DLD1 (cell line): ENCODE data around the gene BTBD9.

ENCODE experiments used
- in situ Hi-C: cut with HindIII; loops from 2 replicates; pipeline ENCODE4 v1.10.0; 2017; ENCODE audit warnings: low sequenced_read_pairs

Gene BTBD9

DNA sequence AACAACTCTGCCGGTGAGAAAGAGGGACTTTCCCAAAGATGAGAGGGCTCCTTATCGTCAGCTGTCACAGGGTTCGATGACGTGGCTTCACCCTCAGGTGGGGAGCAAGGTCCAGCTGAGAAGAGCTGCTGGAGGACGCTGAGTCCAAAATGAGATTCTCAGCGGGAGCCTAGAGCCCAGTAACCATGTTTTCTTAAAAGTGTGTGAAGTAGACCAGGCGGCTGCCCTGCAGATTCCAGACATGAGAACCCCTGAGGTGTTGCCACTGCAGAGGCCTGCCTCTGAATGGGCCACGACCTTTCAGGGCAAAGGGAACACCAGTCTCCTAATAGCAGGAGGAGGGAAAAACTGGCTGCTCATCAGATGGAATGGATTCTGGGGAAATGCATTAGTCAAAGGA, 375.1 kb downstream of the BTBD9 start:
- in situ Hi-C loops = no loop called here

DNA sequence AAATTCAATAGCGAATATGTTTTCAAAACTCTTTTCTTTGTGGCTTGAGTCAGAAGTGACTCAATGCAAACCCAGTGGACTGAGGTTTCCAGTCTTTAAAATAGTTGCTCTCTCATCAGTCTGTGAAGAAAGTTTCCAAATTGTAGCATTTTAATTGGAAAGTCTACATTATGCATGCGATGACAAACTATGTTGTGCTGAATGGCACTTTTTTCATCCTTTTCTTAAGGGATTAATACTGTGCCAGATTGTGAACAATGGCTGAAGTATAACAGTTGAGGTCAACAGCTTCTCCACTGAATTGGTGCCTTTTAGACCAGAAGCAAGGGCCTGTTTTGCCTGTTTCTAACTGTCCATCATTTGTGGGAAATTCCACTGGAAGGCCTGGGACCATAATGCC, 377.1 kb downstream of the BTBD9 start:
- in situ Hi-C loops = no loop called here

GRCh38 chr6:38262026-38262425, 377.7 kb downstream of the BTBD9 start:
- in situ Hi-C loops = no loop called here

DNA sequence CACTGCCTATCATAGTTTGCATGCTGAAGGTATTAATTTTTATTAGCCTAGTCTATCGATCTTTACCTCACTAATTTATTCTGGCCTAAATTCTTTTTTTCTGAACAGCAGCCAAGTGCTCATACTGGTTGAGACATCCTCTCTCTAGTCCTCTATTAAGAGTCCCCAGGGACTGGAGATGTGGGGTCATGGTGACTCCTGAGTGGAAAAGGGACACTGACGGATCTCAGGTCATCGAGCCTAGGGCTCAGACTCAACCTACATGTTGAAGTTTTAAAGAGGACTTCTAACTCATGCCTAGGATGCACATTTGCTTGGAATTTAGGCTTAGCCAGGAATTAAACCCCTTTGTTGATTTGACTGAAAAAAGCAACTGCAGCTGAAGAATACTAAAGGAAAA, 378.1 kb downstream of the BTBD9 start:
- in situ Hi-C loops = no loop called here

- in situ Hi-C loops = no loop called here
Measured at GRCh38 chr6:38259736-38260135, 380.0 kb downstream of the BTBD9 start.

DNA sequence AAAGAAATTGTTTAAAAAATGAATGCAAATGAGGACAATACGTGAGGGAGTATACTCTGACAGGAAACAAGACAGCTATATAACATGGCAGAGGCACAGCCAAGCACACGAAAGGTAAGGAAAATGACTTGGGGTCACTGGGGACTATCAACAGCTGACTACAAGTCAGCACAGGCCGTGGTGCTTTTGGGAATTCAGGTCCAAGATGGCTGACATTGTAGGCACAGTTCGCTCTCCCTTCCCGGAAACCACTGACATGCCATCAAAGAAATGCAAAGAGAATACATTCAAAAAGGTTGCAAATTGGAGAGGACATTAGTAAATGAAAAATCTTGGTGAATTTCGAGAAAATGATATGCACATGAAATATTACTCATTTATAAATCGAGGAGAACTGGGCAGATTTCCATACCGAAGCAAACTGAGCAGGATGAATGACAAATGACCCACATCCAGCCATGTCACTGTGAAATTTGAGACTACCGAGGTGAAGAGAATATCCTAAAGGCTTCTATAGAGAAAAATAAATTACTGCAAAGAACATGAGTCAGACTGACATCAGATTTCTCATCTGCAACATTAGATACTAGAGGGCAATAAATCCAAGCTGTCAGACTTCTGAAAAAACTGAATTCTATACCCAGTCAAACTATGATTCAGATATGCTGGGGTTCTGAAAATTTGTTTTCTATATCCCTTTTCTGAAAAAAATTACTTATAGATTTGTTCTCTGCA, 391.1 kb downstream of the BTBD9 start:
- in situ Hi-C loops = no loop called here

DNA sequence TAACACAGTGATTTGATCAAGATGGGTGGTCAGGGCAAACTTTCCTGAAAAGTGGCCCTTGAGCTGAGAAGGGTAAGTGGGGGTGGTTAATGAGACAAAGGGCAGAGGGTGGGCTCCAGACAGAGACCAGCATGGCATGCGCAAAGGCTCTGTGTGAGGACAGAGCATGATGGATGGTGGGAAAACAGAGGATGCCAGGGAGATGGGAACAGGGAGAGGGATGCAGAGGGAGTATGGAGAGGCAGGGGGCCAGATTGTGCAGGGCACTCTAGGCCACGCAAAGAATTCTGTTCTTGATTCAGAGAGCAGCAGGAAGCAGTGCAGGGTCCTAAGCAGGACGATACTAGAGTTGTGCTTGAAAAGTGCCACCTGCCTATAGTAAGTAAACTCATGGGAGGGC, 394.4 kb downstream of the BTBD9 start:
- in situ Hi-C loops = no loop called here

- in situ Hi-C loops = no loop called here
Measured at GRCh38 chr6:38244869-38245268, 394.9 kb downstream of the BTBD9 start.

DNA sequence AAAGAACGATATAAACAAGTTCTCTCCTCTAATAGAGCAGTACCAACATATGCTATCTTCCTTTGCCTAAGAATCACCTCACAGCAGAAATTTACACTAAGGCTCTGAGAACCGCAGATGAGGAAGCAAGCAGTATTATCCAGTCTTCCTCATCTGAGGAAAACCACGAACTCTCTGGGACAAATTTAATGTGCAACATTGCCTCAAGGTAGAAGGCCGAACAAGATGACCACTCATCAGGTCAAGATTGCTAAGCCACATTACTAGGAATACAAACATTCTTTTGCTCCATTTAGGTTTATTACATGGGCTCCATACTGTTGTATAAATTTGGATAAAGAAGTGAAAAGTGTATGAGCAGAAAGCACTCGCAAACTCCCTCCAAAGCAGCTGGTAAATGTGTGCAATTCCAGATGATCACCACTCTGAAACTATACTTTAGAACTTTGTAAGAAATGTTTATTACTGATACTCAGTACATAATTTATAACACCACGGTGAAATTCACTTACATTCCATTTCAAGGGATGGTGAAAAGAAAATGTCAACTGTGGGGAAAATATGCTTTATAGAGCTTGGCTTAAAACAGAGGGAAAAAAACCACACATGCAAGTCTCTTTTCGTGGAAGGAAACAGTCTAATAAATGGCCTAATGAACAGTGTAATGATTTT, 398.4 kb downstream of the BTBD9 start:
- in situ Hi-C loops = no loop called here

DNA sequence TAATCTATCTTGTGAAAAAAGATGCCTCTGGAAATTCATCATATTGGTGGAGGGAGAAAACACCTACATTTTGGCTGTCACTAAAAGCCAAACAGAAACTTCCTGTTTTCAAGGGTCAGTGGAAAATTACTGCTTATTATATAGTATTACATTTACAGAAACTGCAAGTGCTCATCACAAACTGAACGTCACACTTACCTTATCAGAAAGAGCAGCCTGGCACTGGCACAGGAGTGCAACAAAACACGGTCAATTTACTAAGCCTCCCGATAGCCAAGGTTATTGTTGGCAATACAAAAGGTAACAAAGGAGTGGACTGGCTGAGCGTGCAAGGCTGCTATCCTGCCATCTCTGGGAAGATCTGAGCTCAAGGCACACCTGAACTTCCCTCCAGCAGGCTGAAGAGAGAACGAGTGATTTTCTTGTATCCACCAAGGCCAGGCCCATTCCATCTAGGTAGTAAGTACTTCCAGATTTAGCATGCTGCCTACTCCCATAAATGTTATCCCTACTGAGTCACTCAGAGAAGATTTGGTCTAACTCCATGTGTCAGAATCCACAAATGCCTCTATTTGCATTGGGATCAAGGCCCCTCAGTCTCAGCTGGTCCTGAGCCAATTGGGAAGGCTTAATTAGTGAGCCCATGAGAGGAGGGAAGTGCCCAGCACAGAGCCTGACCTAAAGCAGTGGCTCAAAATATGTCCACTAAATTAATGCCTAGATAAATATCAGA, 399.8 kb downstream of the BTBD9 start:
- in situ Hi-C loops = no loop called here

GRCh38 chr6:38236631-38237030, 403.1 kb downstream of the BTBD9 start:
- in situ Hi-C loops = no loop called here

GRCh38 chr6:38234934-38235682, 404.6 kb downstream of the BTBD9 start:
- in situ Hi-C loops = no loop called here

- in situ Hi-C loops = no loop called here
Measured at GRCh38 chr6:38234141-38234540, 405.6 kb downstream of the BTBD9 start.

GRCh38 chr6:38233161-38233791, 406.5 kb downstream of the BTBD9 start:
- in situ Hi-C loops = no loop called here

DNA sequence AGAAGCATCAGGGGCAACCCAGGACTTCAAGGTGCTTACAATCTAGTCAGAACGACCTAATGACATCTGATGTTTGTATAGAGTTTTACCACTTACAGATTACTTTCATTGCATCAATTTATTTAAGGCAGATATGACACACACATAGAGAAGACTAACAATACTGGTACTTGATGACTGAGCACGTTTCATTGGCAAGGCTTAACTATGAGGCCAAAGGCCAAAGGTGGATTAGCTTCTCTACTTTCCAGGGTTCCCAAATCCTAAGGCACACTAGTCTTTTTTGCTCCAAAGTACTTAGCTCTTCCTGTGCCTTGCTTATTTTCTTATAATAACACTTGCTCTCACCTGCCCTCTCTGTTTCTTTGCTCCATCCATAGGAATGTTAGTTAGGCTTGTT, 414.0 kb downstream of the BTBD9 start:
- in situ Hi-C loops = no loop called here

DNA sequence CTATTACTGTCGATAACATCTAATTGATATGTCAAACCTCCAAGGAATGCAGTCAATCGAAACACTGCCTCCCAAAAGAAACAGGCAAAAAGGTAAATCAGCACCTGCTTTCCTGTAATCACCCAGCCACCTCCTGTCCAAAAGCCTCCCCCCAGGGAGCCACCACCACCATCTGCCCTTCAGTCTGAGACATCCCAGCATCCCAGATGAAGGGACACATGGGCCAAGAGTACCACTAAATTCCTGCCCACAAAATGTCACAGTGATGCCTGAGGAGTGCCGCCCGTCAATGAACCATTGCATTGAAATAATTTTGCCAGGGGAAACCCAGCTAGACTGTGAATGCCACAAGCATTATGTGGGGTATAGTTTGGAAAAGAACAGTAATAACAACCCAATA, 418.5 kb downstream of the BTBD9 start:
- in situ Hi-C loops = no loop called here

- in situ Hi-C loops = no loop called here
Measured at GRCh38 chr6:38220069-38220723, 419.5 kb downstream of the BTBD9 start.

DNA sequence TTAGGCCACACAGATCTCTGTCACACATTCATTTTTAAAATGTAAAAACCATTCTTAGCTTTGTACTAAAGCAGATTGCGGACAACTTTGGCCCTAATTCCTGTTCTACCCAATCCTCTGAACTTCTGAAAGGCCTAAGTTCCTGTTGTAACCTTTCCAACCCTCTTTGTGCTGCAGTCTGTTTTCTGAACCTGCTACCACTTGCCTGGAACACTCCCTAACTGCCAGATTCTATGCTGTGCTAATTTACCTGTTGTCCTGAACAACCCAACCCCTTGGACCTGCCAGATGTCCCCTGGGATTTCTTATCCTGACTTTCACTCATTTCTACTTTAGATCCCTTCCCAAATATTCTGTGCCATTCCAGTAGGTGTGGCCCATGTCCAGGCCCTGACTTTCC, 421.5 kb downstream of the BTBD9 start:
- in situ Hi-C loops = no loop called here

GRCh38 chr6:38216451-38216850, 423.3 kb downstream of the BTBD9 start:
- in situ Hi-C loops = no loop called here

- in situ Hi-C loops = no loop called here
Measured at GRCh38 chr6:38215651-38216311, 423.9 kb downstream of the BTBD9 start.
